ENCODE results near the gene RAB6B. TPM values are rescaled to one million over a fixed set of nuclear protein-coding genes. Genes with fewer than 3 reads are reported as not detected.

Gene RAB6B
- total and polyA plus RNA-seq, 2 of the 8 experiments (the other 6 are each of a cell fraction or from before 2014, with no cell fraction given) = 7.9 to 15.6 TPM

- no peak for TF ChIP-seq CHD7 (IDR thresholded peaks at IDR 0.05; ENCODE audit: insufficient replicate concordance, low read length)
Measured at GRCh38 chr3:133859381-133860234, 36.1 kb downstream of the RAB6B start (continued).

Data from H1 (cell line).